Astrocyte (in vitro differentiated cells and primary cell): ENCODE data around the gene SPEF1.

Experiments
- CTCF ChIP-seq: IDR thresholded peaks from 2 replicates; pipeline ENCODE4 v1.5.1; 2011; ENCODE audit warnings: low read depth, mild to moderate bottlenecking, inconsistent platforms, low read length, moderate library complexity; ENCODE audit not compliant: insufficient read depth
- EZH2 ChIP-seq: IDR thresholded peaks from 2 replicates; pipeline ENCODE4 v1.6.1; 2012; ENCODE audit warnings: mild to moderate bottlenecking, low read length, inconsistent platforms; ENCODE audit not compliant: insufficient read depth

- TF ChIP-seq CTCF (no peak), EZH2 (no peak)
Measured at GRCh38 chr20:3802524-3803239, 21.4 kb upstream of the SPEF1 start.
